ENCODE measurements around the gene STK32C. TPM values are rescaled to one million over a fixed set of nuclear protein-coding genes. Genes with fewer than 3 reads are reported as not detected.

STK32C gene
- total RNA-seq, 1 experiment from 2014 or later = 13.5 TPM

DNA sequence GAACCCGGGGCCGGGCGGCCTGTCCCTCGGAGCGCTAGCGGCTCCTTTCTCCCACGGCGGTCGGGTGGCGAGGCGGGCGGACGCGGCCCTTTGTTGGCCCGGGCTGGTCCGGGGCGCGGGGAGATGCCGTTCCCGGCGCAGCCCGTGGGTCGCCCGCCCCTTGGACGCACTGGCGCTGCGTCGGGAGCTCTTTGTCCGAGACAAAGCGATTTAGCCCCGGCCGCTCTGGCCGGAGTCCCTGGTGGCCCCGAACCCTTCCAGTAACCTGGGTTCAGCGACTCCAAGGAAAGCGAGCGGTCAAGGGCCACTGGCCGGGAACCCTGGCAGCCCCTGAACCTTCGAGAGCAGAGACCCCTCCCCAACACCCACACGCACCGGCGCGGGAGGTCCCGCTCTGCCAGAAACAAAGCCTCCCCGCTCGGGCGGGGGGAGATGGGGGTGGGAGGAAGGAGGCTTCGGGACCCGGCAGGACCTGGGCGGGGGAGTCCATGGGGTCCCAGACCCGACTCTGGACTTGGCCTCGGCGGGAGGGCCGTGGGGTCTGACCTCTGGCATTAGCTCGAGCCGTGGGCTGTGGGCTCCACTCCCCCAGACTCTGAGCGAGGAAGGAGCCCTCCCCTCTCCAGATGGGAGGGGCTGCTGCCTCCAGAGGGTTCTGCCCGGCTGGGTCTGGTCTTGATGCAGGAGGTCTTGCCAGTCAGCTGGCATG is 120.2 kb downstream of the STK32C start:
- Mint-ChIP-seq H3K4me1 (ENCODE audit: low read depth, unreplicated experiment) (no peaks in the 10 kb centered on the region), H3K9me3 (ENCODE audit: low read depth, unreplicated experiment) (no peaks in the 10 kb centered on the region), H3K27me3 (ENCODE audit: unreplicated experiment) (peaks cover 58% of the 10 kb centered on the region), H3K4me3 (ENCODE audit: low read depth, unreplicated experiment) (no peak overlapping the region), H3K27ac (ENCODE audit: unreplicated experiment) (no peak overlapping the region), H3K36me3 (ENCODE audit: insufficient read depth, unreplicated experiment) (no peaks in the 10 kb centered on the region)
- no peak for DNase-seq
- BruUV-seq (replicated peaks) = no TSS peak
- CTCF ChIA-PET = no interaction called here
- TF ChIP-seq, protein P1, sequence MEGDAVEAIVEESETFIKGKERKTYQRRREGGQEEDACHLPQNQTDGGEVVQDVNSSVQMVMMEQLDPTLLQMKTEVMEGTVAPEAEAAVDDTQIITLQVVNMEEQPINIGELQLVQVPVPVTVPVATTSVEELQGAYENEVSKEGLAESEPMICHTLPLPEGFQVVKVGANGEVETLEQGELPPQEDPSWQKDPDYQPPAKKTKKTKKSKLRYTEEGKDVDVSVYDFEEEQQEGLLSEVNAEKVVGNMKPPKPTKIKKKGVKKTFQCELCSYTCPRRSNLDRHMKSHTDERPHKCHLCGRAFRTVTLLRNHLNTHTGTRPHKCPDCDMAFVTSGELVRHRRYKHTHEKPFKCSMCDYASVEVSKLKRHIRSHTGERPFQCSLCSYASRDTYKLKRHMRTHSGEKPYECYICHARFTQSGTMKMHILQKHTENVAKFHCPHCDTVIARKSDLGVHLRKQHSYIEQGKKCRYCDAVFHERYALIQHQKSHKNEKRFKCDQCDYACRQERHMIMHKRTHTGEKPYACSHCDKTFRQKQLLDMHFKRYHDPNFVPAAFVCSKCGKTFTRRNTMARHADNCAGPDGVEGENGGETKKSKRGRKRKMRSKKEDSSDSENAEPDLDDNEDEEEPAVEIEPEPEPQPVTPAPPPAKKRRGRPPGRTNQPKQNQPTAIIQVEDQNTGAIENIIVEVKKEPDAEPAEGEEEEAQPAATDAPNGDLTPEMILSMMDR (IDR thresholded peaks at IDR 0.05; ENCODE audit: unreplicated experiment) = no peak
- intact Hi-C loops (cut with micrococcal nuclease; ENCODE audit: unreplicated experiment) = no loop called here

DNA sequence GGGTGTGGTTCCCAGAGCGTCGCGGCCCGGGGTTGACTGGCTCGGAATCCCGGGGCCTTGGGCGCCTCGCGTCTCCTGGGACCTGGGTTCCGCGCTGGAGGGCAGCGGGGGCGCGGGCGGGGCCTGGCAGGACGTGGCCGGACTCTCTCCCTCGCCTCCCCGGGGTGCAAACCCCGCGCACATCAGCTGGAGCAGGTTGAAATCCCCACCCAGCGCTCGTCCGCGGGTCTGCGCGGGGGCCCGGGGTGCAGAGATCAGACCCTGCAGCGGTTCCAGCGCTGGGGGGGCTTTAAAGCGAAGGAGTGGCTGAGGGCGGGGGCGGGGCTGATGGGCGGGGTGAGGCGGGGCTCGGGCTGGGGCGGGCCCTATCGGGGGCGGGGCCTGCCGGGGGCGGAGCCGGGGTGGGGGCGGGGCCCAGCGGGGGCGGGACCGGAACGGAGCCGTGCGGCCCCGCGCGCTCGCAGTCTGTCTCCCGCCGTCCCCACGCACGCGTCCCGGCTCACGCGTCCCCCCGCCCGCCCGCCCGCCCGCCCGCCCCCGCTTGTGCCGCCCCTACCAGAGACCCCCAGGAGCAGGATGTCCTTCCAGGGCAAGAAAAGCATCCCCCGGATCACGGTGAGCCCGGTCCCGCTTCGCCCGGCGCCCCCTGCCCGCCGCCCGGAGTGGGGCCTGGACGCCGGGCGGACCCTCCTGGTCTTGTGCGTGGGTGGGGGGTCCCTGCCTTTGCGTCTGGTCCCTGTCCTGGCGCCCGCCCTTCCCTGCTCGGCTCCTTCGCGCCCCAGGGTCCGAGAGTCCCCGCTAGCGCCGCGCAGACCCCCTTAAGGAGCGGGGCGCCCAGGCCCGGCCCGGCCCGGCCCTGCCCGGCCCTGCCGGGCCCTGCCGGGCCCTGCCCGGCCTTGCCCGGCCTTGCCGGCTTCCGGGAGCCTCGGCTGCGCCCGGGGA is 121.0 kb downstream of the STK32C start, which contains the start of gene DPYSL4:
DPYSL4 (plus strand) TSS at position 461 of the 942 bp plus-strand sequence; CDS start at position 577, 116 bp downstream.
- no peaks in the 10 kb centered on the region for H3K36me3 Mint-ChIP-seq (ENCODE audit: insufficient read depth, unreplicated experiment)
- no peaks in the 10 kb centered on the region for H3K4me1 Mint-ChIP-seq (ENCODE audit: low read depth, unreplicated experiment)
- intact Hi-C loops (cut with micrococcal nuclease; ENCODE audit: unreplicated experiment) = no loop called here
- no peak within 1 kb of the TSS for H3K27ac Mint-ChIP-seq (ENCODE audit: unreplicated experiment)
- TF ChIP-seq, protein P1 (IDR thresholded peaks at IDR 0.05; ENCODE audit: unreplicated experiment) = no peak
- H3K4me3 Mint-ChIP-seq (ENCODE audit: low read depth, unreplicated experiment) = no peak within 1 kb of the TSS
- BruUV-seq (replicated peaks) = no TSS peak
- DNase-seq = no peak
- H3K9me3 Mint-ChIP-seq (ENCODE audit: low read depth, unreplicated experiment) = no peaks in the 10 kb centered on the region
- peaks cover 60% of the 10 kb centered on the region for H3K27me3 Mint-ChIP-seq (ENCODE audit: unreplicated experiment)
- CTCF ChIA-PET = no interaction called here

DNA sequence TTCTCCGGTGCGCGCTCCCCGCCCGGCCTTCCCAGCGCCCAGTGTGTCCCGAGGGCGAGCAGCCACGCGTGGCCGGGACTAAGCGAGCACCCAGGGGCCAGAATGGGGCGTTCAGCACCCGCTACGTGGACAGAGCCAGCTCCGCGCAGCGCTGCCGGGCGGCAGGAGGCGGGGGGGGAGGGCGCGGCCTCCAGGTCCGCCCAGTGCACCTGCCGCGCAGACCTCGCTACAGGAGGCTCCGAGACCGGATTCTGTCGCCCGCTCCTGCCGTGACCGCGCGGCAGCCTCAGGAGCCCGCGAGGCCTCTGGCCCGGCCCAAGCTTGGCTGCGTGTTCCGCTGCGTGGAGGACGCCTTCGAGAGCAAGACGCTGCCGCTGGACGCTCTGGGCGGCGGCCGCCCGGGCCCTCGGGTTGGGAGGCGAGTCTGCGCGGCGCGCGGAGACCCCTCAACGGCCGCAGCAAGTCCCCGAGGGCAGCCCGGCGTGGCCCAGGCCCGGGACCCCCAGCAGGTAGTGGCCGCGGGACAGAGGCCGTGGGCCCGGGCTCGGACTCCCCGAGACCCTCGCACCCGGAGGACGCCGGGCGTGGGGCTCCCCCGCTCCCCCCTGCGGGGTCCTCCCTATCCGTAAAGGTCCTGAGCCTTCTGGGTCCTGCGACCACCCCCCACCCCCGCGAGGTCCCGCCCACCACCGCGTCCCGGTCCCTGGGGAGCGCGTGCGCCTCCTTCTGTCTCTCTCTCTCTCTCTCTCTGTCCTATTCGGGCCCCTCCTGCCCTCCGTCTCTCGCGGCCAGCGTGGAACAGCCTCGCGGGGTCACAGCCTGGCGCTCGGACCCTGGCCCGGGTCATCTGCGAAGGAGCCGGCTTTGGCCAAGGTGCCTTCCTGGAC is 121.9 kb downstream of the STK32C start:
- CTCF ChIA-PET = no interaction called here
- Mint-ChIP-seq H3K27ac (ENCODE audit: unreplicated experiment) (no peak overlapping the region), H3K27me3 (ENCODE audit: unreplicated experiment) (peaks cover 67% of the 10 kb centered on the region), H3K9me3 (ENCODE audit: low read depth, unreplicated experiment) (no peaks in the 10 kb centered on the region), H3K36me3 (ENCODE audit: insufficient read depth, unreplicated experiment) (no peaks in the 10 kb centered on the region), H3K4me3 (ENCODE audit: low read depth, unreplicated experiment) (no peak overlapping the region), H3K4me1 (ENCODE audit: low read depth, unreplicated experiment) (no peaks in the 10 kb centered on the region)
- no peak for DNase-seq
- BruUV-seq (replicated peaks) = no TSS peak
- intact Hi-C loops (cut with micrococcal nuclease; ENCODE audit: unreplicated experiment) = no loop called here
- TF ChIP-seq, protein P1 (IDR thresholded peaks at IDR 0.05; ENCODE audit: unreplicated experiment) = no peak
